AG04450 (cell line): ENCODE data around the gene SLC13A3. TPM values are rescaled to one million over a fixed set of nuclear protein-coding genes. Genes with fewer than 3 reads are reported as not detected.

Experiments
- CTCF ChIA-PET: fragments of 300-600, 350-600 bp; formaldehyde crosslinking; extraction: SDS; loops from one replicate; lab custom pipeline; 2022; ENCODE audit warnings: antibody characterized with exemption, inconsistent platforms; lab: Charles Lee
- POLR2A ChIA-PET: fragments of 350-600 bp; formaldehyde crosslinking; extraction: SDS; loops from one replicate; lab custom pipeline; 2021; ENCODE audit warnings: antibody characterized with exemption, inconsistent platforms; lab: Yijun Ruan, JAX
- DNase-seq: peaks from one replicate; pipeline ENCODE4 v3.0.0-alpha.2; 2011; ENCODE audit warnings: low read depth, low spot score
- H3K27ac ChIP-seq: one replicate; pipeline ENCODE4 v1.5.1; 2012; ENCODE audit warnings: low read depth, low read length, control low read depth
- H3K27me3 ChIP-seq: one replicate; pipeline ENCODE4 v1.6.0; 2012; ENCODE audit warnings: low read length; ENCODE audit not compliant: control insufficient read depth, insufficient read depth
- H3K4me3 ChIP-seq: 2 replicates; pipeline ENCODE4 v1.5.1; 2011; ENCODE audit warnings: mild to moderate bottlenecking, low read depth, low read length, control low read depth
- H3K9me3 ChIP-seq: 2 replicates; pipeline ENCODE4 v1.5.1; 2012; ENCODE audit warnings: low read length; ENCODE audit not compliant: control insufficient read depth, insufficient read depth
- CTCF ChIP-seq: IDR thresholded peaks from 2 replicates; pipeline ENCODE4 v1.5.1; 2011; ENCODE audit warnings: low read depth, low read length, control low read depth, inconsistent platforms
- polyA plus RNA-seq: library from polyadenylated mRNA; depleted of rRNA; stranded (reverse); fragments of >200 nt; gene quantifications from 2 replicates; pipeline ENCODE4 v1.2.3, GENCODE V29; 2011

Gene SLC13A3
- polyA plus RNA-seq, 1 experiment, result 2.4 TPM

GRCh38 chr20:46629341-46629740 is 21.9 kb downstream of the SLC13A3 start:
- ChIA-PET POLR2A (no interaction called here), CTCF (no interaction called here)
- Histone ChIP-seq H3K4me3 (no peak overlapping the region), H3K27ac (no peak overlapping the region), H3K27me3 (peaks cover 5% of the 10 kb centered on the region), H3K9me3 (no peaks in the 10 kb centered on the region)
- TF ChIP-seq CTCF, result no peak
- no peak for DNase-seq

GRCh38 chr20:46627234-46627633 is 24.0 kb downstream of the SLC13A3 start:
- no peak overlapping the region for H3K27ac ChIP-seq
- ChIA-PET CTCF (no interaction called here), POLR2A (no interaction called here)
- no peaks in the 10 kb centered on the region for H3K9me3 ChIP-seq
- peaks cover 5% of the 10 kb centered on the region for H3K27me3 ChIP-seq
- no peak for TF ChIP-seq CTCF
- DNase-seq, result no peak
- no peak overlapping the region for H3K4me3 ChIP-seq

- POLR2A ChIA-PET, result no interaction called here
- peaks cover 5% of the 10 kb centered on the region for H3K27me3 ChIP-seq
- TF ChIP-seq CTCF, result no peak
Observed at GRCh38 chr20:46626758-46627157, 24.5 kb downstream of the SLC13A3 start.

GRCh38 chr20:46625875-46626373 is 25.3 kb downstream of the SLC13A3 start:
- TF ChIP-seq CTCF, result no peak
- Histone ChIP-seq H3K27me3 (peaks cover 5% of the 10 kb centered on the region), H3K27ac (no peak overlapping the region), H3K4me3 (no peak overlapping the region), H3K9me3 (no peaks in the 10 kb centered on the region)
- no peak for DNase-seq
- CTCF ChIA-PET, result no interaction called here
- POLR2A ChIA-PET, result no interaction called here

More at GRCh38 chr20:46626758-46627157, 24.5 kb downstream of the SLC13A3 start:
- CTCF ChIA-PET, result no interaction called here
- H3K4me3 ChIP-seq, result no peak overlapping the region
- no peaks in the 10 kb centered on the region for H3K9me3 ChIP-seq
- no peak overlapping the region for H3K27ac ChIP-seq
- no peak for DNase-seq

- H3K9me3 ChIP-seq, result no peaks in the 10 kb centered on the region
- ChIA-PET CTCF (no interaction called here), POLR2A (no interaction called here)
- H3K4me3 ChIP-seq, result no peak overlapping the region
- TF ChIP-seq CTCF, result no peak
- peaks cover 5% of the 10 kb centered on the region for H3K27me3 ChIP-seq
- DNase-seq, result no peak
- H3K27ac ChIP-seq, result no peak overlapping the region
Observed at GRCh38 chr20:46624946-46625345, 26.3 kb downstream of the SLC13A3 start.
